GM19193 (cell line): ENCODE data around the gene SCUBE2.

Experiments used
- POLR2A ChIP-seq: IDR thresholded peaks from 4 replicates; pipeline ENCODE4 v1.6.1; 2011; ENCODE audit not compliant: insufficient read depth, insufficient read length; ENCODE audit errors: extremely low read depth

SCUBE2 gene

GRCh38 chr11:9123595-9124304 lies 32.4 kb upstream of the SCUBE2 start:
- no peak for TF ChIP-seq POLR2A

- TF ChIP-seq POLR2A = no peak
These were observed 30.0 kb upstream of the SCUBE2 start for GRCh38 chr11:9121469-9121796.

GRCh38 chr11:9120664-9121468 lies 29.5 kb upstream of the SCUBE2 start:
- no peak for TF ChIP-seq POLR2A

GRCh38 chr11:9118277-9118676 lies 26.9 kb upstream of the SCUBE2 start:
- TF ChIP-seq POLR2A = no peak

- TF ChIP-seq POLR2A = no peak
These were observed 20.7 kb upstream of the SCUBE2 start for GRCh38 chr11:9112075-9112474.

- no peak for TF ChIP-seq POLR2A
These were observed 18.7 kb upstream of the SCUBE2 start for GRCh38 chr11:9109858-9110731.

- TF ChIP-seq POLR2A = no peak
These were observed 13.2 kb upstream of the SCUBE2 start for GRCh38 chr11:9104580-9104979.

- no peak for TF ChIP-seq POLR2A
These were observed 12.3 kb upstream of the SCUBE2 start for GRCh38 chr11:9103542-9104276.

GRCh38 chr11:9099617-9100016 lies 8.2 kb upstream of the SCUBE2 start:
- no peak for TF ChIP-seq POLR2A

GRCh38 chr11:9096427-9096826 lies 5.0 kb upstream of the SCUBE2 start:
- no peak for TF ChIP-seq POLR2A

GRCh38 chr11:9095421-9095820 lies 4.0 kb upstream of the SCUBE2 start:
- no peak for TF ChIP-seq POLR2A

- no peak for TF ChIP-seq POLR2A
These were observed 3.0 kb upstream of the SCUBE2 start for GRCh38 chr11:9094420-9094819.

GRCh38 chr11:9092853-9093778 lies 1.7 kb upstream of the SCUBE2 start:
- no peak for TF ChIP-seq POLR2A

- TF ChIP-seq POLR2A = no peak
These were observed 673 bp upstream of the SCUBE2 start for GRCh38 chr11:9092072-9092471.
